Panc1 (cell line): ENCODE data around the gene TAPBP. TPM values are rescaled to one million over a fixed set of nuclear protein-coding genes. Genes with fewer than 3 reads are reported as not detected.

Source experiments
- ATAC-seq: fragments of 200-7000 bp; cut with Tn5 transposase; 2 replicates; pipeline ENCODE4 v1.9.1; 2020; ENCODE audit warnings: mild to moderate bottlenecking, moderate library complexity
- BruUV-seq: library from RNA; stranded (reverse); fragments of 400-500 nt; replicated peaks from 2 replicates; lab custom pipeline; 2021; lab: Mats Ljungman, UMichigan
- CTCF ChIA-PET: fragments of 300-600 bp; sonication (Branson Sonifier 250); formaldehyde crosslinking; loops from one replicate; lab custom pipeline; 2022; ENCODE audit warnings: antibody characterized with exemption; lab: Charles Lee
- POLR2A ChIA-PET: fragments of 300-600 bp; sonication (Branson Sonifier 250); formaldehyde crosslinking; loops from one replicate; lab custom pipeline; 2022; ENCODE audit warnings: antibody characterized with exemption; lab: Charles Lee
- DNase-seq: peaks from one replicate; pipeline ENCODE4 v3.0.0-alpha.2; 2010; ENCODE audit warnings: low read depth, low spot score
- H3K27ac ChIP-seq: 2 replicates; pipeline ENCODE4 v1.5.1; 2011; ENCODE audit warnings: mild to moderate bottlenecking, low read length, inconsistent platforms
- H3K27me3 ChIP-seq: fragments of 200-500 bp; sonication (Bioruptor generic); 2 replicates; pipeline ENCODE4 v1.6.0; 2014; ENCODE audit warnings: low read length, inconsistent platforms; ENCODE audit not compliant: control insufficient read depth, insufficient read depth
- H3K36me3 ChIP-seq: fragments of 200-500 bp; sonication (Bioruptor generic); 2 replicates; pipeline ENCODE4 v1.5.1; 2014; ENCODE audit warnings: inconsistent platforms, mild to moderate bottlenecking, low read length, moderate library complexity; ENCODE audit not compliant: control insufficient read depth, insufficient read depth
- H3K4me1 ChIP-seq: 2 replicates; pipeline ENCODE4 v1.5.1; 2011; ENCODE audit warnings: inconsistent platforms, mild to moderate bottlenecking, low read length, moderate library complexity; ENCODE audit not compliant: control insufficient read depth, insufficient read depth
- H3K4me3 ChIP-seq, 2 experiments: 2 replicates each; pipeline ENCODE4 v1.5.1; 2011 to 2012; ENCODE audit warnings: low read depth in 2 of 2, low read length in 2 of 2, mild to moderate bottlenecking in 2 of 2, inconsistent platforms in 1 of 2, moderate library complexity in 1 of 2
- H3K9me3 ChIP-seq: fragments of 200-500 bp; sonication (Bioruptor generic); 2 replicates; pipeline ENCODE4 v1.5.1; 2014; ENCODE audit warnings: low read depth, mild to moderate bottlenecking, inconsistent platforms, low read length, moderate library complexity; ENCODE audit not compliant: control insufficient read depth, insufficient read depth
- CTCF ChIP-seq: fragments of 450-650 bp; IDR thresholded peaks from 2 replicates; pipeline ENCODE4 v1.5.1; 2017; ENCODE audit warnings: mild to moderate bottlenecking
- POLR2AphosphoS5 ChIP-seq: IDR thresholded peaks from 2 replicates; pipeline ENCODE4 v1.6.1; 2012; ENCODE audit warnings: mild to moderate bottlenecking, low read depth, low read length, moderate library complexity
- REST ChIP-seq, 2 experiments: IDR thresholded peaks; 2 replicates each; pipeline ENCODE4 v1.6.1; 2011 to 2012; ENCODE audit warnings: low read depth in 2 of 2, control low read depth in 1 of 2, low read length in 1 of 2, mild to moderate bottlenecking in 1 of 2, moderate library complexity in 1 of 2; ENCODE audit not compliant: insufficient read depth in 1 of 2
- SIN3A ChIP-seq: IDR thresholded peaks from 2 replicates; pipeline ENCODE4 v1.6.1; 2012; ENCODE audit warnings: low read depth, mild to moderate bottlenecking, low read length, moderate library complexity, borderline replicate concordance; ENCODE audit not compliant: insufficient read depth
- TCF7L2 ChIP-seq: IDR thresholded peaks from 2 replicates; pipeline ENCODE4 v1.6.1; 2011; ENCODE audit warnings: mild to moderate bottlenecking, low read depth, low read length, inconsistent platforms
- in situ Hi-C: cut with HindIII; loops from 2 replicates; pipeline ENCODE4 v1.10.0; 2016; ENCODE audit warnings: low sequenced_read_pairs, low pct_unique_long_range_greater_than_20kb
- intact Hi-C: fragments of 100-400 bp; cut with micrococcal nuclease; formaldehyde crosslinking; loops from one replicate; pipeline ENCODE4 v1.10.0; 2022; ENCODE audit not compliant: unreplicated experiment
- total RNA-seq: library from RNA; stranded (reverse); gene quantifications from one replicate; pipeline ENCODE4 v1.2.1, GENCODE V29; 2021; ENCODE audit not compliant: unreplicated experiment

TAPBP gene
- total RNA-seq, 1 experiment from 2014 or later: 246 TPM

- no peak for ATAC-seq
- Histone ChIP-seq H3K36me3 (no peaks in the 10 kb centered on the region), H3K27ac (no peak overlapping the region), H3K27me3 (no peaks in the 10 kb centered on the region), H3K9me3 (no peaks in the 10 kb centered on the region), H3K4me1 (no peaks in the 10 kb centered on the region), H3K4me3 (no peak overlapping the region)
- TF ChIP-seq POLR2AphosphoS5 (no peak), TCF7L2 (no peak), CTCF (no peak), REST (IDR thresholded peaks at IDR 0.05; ENCODE audit: insufficient read depth in 1 of 2, low read depth in 2 of 2, low read length in 1 of 2) (no peak), SIN3A (no peak)
- in situ Hi-C loops: no loop called here
- ChIA-PET POLR2A (interaction anchor here (0.5 kb wide), 1 partner anchor 58 kb away, joined by 8 read pairs; no protein-coding TSS in a partner anchor), CTCF (interaction anchor here (0.6 to 1.5 kb wide), 2 partner anchors 9 to 38 kb away, joined by 4 to 7 read pairs; no protein-coding TSS in a partner anchor)
- no TSS peak for BruUV-seq
- no peak for DNase-seq
- intact Hi-C loops: no loop called here
Observed at GRCh38 chr6:33335916-33336315, 22.0 kb upstream of the TAPBP start.

GRCh38 chr6:33333666-33334065, 19.8 kb upstream of the TAPBP start:
- no peaks in the 10 kb centered on the region for H3K9me3 ChIP-seq
- ChIA-PET CTCF (no interaction called here), POLR2A (no interaction called here)
- no peak for DNase-seq
- TF ChIP-seq CTCF (no peak), REST (IDR thresholded peaks at IDR 0.05; ENCODE audit: insufficient read depth in 1 of 2, low read depth in 2 of 2, low read length in 1 of 2) (no peak), POLR2AphosphoS5 (no peak), TCF7L2 (no peak), SIN3A (no peak)
- H3K27ac ChIP-seq: no peak overlapping the region
- in situ Hi-C loops: no loop called here
- intact Hi-C loops: no loop called here
- H3K4me3 ChIP-seq: no peak overlapping the region
- H3K4me1 ChIP-seq: no peaks in the 10 kb centered on the region
- no TSS peak for BruUV-seq
- no peaks in the 10 kb centered on the region for H3K36me3 ChIP-seq
- ATAC-seq: no peak
- H3K27me3 ChIP-seq: no peaks in the 10 kb centered on the region
